Mesenchymal stem cell (in vitro differentiated cells and primary cell): ENCODE data around the gene PPP1R1C.

ENCODE experiments used
- DNase-seq: peaks from one replicate; pipeline ENCODE4 v3.0.0-alpha.2; 2013
- H2AFZ ChIP-seq: one replicate; pipeline ENCODE4 v1.6.1; 2013; ENCODE audit warnings: low read depth, mild to moderate bottlenecking, control low read depth, inconsistent platforms, low read length, moderate library complexity
- H2AK5ac ChIP-seq: 2 replicates; pipeline ENCODE4 v1.6.1; 2013; ENCODE audit warnings: low read length, moderate library complexity, mild to moderate bottlenecking, inconsistent platforms; ENCODE audit not compliant: severe bottlenecking
- H2BK120ac ChIP-seq: one replicate; pipeline ENCODE4 v1.6.1; 2013; ENCODE audit warnings: low read depth, mild to moderate bottlenecking, inconsistent platforms, low read length, moderate library complexity
- H2BK12ac ChIP-seq, 2 experiments: one replicate each; pipeline ENCODE4 v1.6.1; 2013; ENCODE audit warnings: inconsistent platforms in 2 of 2, low read length in 2 of 2, mild to moderate bottlenecking in 2 of 2, moderate library complexity in 2 of 2, control low read depth in 1 of 2
- H2BK15ac ChIP-seq: one replicate; pipeline ENCODE4 v1.6.1; 2013; ENCODE audit warnings: mild to moderate bottlenecking, low read depth, inconsistent platforms; ENCODE audit not compliant: poor library complexity, severe bottlenecking
- H2BK5ac ChIP-seq: 2 replicates; pipeline ENCODE4 v1.6.1; 2013; ENCODE audit warnings: low read depth, mild to moderate bottlenecking, low read length, control low read depth, inconsistent platforms; ENCODE audit not compliant: poor library complexity, severe bottlenecking
- H3K14ac ChIP-seq, 2 experiments: one replicate each; pipeline ENCODE4 v1.6.1; 2013; ENCODE audit warnings: inconsistent platforms in 2 of 2, low read length in 2 of 2, control low read depth in 1 of 2, mild to moderate bottlenecking in 1 of 2, moderate library complexity in 1 of 2
- H3K18ac ChIP-seq, 2 experiments: one replicate each; pipeline ENCODE4 v1.6.1; 2013; ENCODE audit warnings: inconsistent platforms in 2 of 2, low read length in 2 of 2, control low read depth in 1 of 2, low read depth in 1 of 2, mild to moderate bottlenecking in 1 of 2
- H3K23ac ChIP-seq, 2 experiments: one replicate each; pipeline ENCODE4 v1.6.1; 2013; ENCODE audit warnings: inconsistent platforms in 2 of 2, low read length in 2 of 2, mild to moderate bottlenecking in 2 of 2, moderate library complexity in 2 of 2, control low read depth in 1 of 2
- H3K27ac ChIP-seq: 2 replicates; pipeline ENCODE4 v1.5.1; 2013; ENCODE audit warnings: mild to moderate bottlenecking, moderate library complexity, low read length, control low read depth, inconsistent platforms; ENCODE audit not compliant: poor library complexity, severe bottlenecking
- H3K27me3 ChIP-seq, 2 experiments: 2 replicates each; pipeline versions ENCODE4 v1.6.1 to v1.7.0; 2013; ENCODE audit warnings: low read length in 2 of 2, mild to moderate bottlenecking in 2 of 2, moderate library complexity in 2 of 2, control low read depth in 1 of 2, inconsistent platforms in 1 of 2; ENCODE audit not compliant: control insufficient read depth in 1 of 2, insufficient read depth in 1 of 2
- H3K36me3 ChIP-seq, 2 experiments: 2 replicates each; pipeline versions ENCODE4 v1.6.1 to v1.7.0; 2013; ENCODE audit warnings: low read length in 2 of 2, control low read depth in 1 of 2, inconsistent platforms in 1 of 2, low read depth in 1 of 2, mild to moderate bottlenecking in 1 of 2; ENCODE audit not compliant: insufficient read depth in 2 of 2, control insufficient read depth in 1 of 2
- H3K4ac ChIP-seq, 2 experiments: one replicate each; pipeline ENCODE4 v1.6.1; 2013; ENCODE audit warnings: inconsistent platforms in 2 of 2, low read length in 2 of 2, mild to moderate bottlenecking in 2 of 2, moderate library complexity in 2 of 2, control low read depth in 1 of 2, low read depth in 1 of 2
- H3K4me1 ChIP-seq: 2 replicates; pipeline ENCODE4 v1.6.1; 2013; ENCODE audit warnings: low read depth, low read length, control low read depth; ENCODE audit not compliant: control insufficient read depth, insufficient read depth
- H3K4me2 ChIP-seq: 2 replicates; pipeline ENCODE4 v1.6.1; 2013; ENCODE audit warnings: low read length, mild to moderate bottlenecking, inconsistent platforms; ENCODE audit not compliant: poor library complexity, severe bottlenecking
- H3K4me3 ChIP-seq, 2 experiments: 2 replicates each; pipeline versions ENCODE4 v1.5.1 to v1.7.0; 2013; ENCODE audit warnings: low read length in 2 of 2, mild to moderate bottlenecking in 2 of 2, control low read depth in 1 of 2, low read depth in 1 of 2; ENCODE audit not compliant: insufficient read depth in 1 of 2
- H3K79me1 ChIP-seq: replicated peaks from 2 replicates; pipeline ENCODE4 v1.6.1; 2013; ENCODE audit warnings: mild to moderate bottlenecking, control low read depth, low read length, inconsistent platforms; ENCODE audit not compliant: poor library complexity, severe bottlenecking
- H3K9ac ChIP-seq: 2 replicates; pipeline ENCODE4 v1.7.0; 2013; ENCODE audit warnings: mild to moderate bottlenecking, low read length, moderate library complexity
- H3K9me3 ChIP-seq: 2 replicates; pipeline ENCODE4 v1.7.0; 2013; ENCODE audit warnings: mild to moderate bottlenecking, low read length; ENCODE audit not compliant: control insufficient read depth
- H4K8ac ChIP-seq: one replicate; pipeline ENCODE4 v1.6.1; 2013; ENCODE audit warnings: inconsistent platforms, mild to moderate bottlenecking, low read length, moderate library complexity
- H4K91ac ChIP-seq: one replicate; pipeline ENCODE4 v1.6.1; 2013; ENCODE audit warnings: mild to moderate bottlenecking, low read length, inconsistent platforms
- WGBS: methylation state at CpG from one replicate; pipeline ENCODE4 v1.1.7; 2013; ENCODE audit warnings: mixed read lengths; 5-methylcytosine and 5-hydroxymethylcytosine counted together

PPP1R1C gene

GRCh38 chr2:182077023-182077422, 91.4 kb downstream of the PPP1R1C start:
- Histone ChIP-seq H2AK5ac (no peak overlapping the region), H3K79me1 (no peaks in the 10 kb centered on the region), H3K9me3 (no peaks in the 10 kb centered on the region), H3K23ac (no peak overlapping the region), H4K91ac (no peak overlapping the region), H3K36me3 (no peaks in the 10 kb centered on the region), H3K27ac (no peak overlapping the region), H3K4me2 (no peak overlapping the region), H3K9ac (no peak overlapping the region), H2BK12ac (no peak overlapping the region), H2BK120ac (no peak overlapping the region), H3K4me3 (no peak overlapping the region), H2BK15ac (no peak overlapping the region), H4K8ac (no peak overlapping the region), H2BK5ac (no peak overlapping the region), H3K4me1 (no peaks in the 10 kb centered on the region), H3K27me3 (no peaks in the 10 kb centered on the region), H3K4ac (no peak overlapping the region), H3K14ac (no peak overlapping the region), H2AFZ (no peak overlapping the region), H3K18ac (no peak overlapping the region)
- no CpG with 5 or more reads among the region's 5 CpGs for WGBS
- DNase-seq: peak; percentile 11

- H3K4ac ChIP-seq: no peak overlapping the region
Observed at GRCh38 chr2:182077448-182078142, 91.9 kb downstream of the PPP1R1C start.

GRCh38 chr2:182078988-182079602, 93.4 kb downstream of the PPP1R1C start:
- no peak overlapping the region for H3K27ac ChIP-seq
- no peak overlapping the region for H2BK12ac ChIP-seq
- no peak overlapping the region for H4K8ac ChIP-seq
- no peaks in the 10 kb centered on the region for H3K36me3 ChIP-seq
- no peaks in the 10 kb centered on the region for H3K27me3 ChIP-seq
- no peak overlapping the region for H3K4ac ChIP-seq
- H3K9ac ChIP-seq: no peak overlapping the region
- no peak overlapping the region for H2AK5ac ChIP-seq
- H3K18ac ChIP-seq: no peak overlapping the region
- H3K23ac ChIP-seq: no peak overlapping the region
- H3K4me1 ChIP-seq: no peaks in the 10 kb centered on the region
- no peak overlapping the region for H3K4me3 ChIP-seq
- H2BK120ac ChIP-seq: no peak overlapping the region
- no peak overlapping the region for H2BK15ac ChIP-seq
- no peak overlapping the region for H3K4me2 ChIP-seq
- no peak for DNase-seq
- no peak overlapping the region for H2AFZ ChIP-seq
- 96% methylated on average over 2 of the region's 3 CpGs for WGBS
- H3K14ac ChIP-seq: no peak overlapping the region
- H3K79me1 ChIP-seq: no peaks in the 10 kb centered on the region
- no peak overlapping the region for H2BK5ac ChIP-seq
- no peak overlapping the region for H4K91ac ChIP-seq
- H3K9me3 ChIP-seq: no peaks in the 10 kb centered on the region

More at GRCh38 chr2:182077448-182078142, 91.9 kb downstream of the PPP1R1C start:
- H3K27ac ChIP-seq: no peak overlapping the region
- WGBS: 71% methylated on average over 9 of the region's 11 CpGs
- H3K36me3 ChIP-seq: no peaks in the 10 kb centered on the region
- no peak overlapping the region for H2AFZ ChIP-seq
- no peak overlapping the region for H3K23ac ChIP-seq
- peak; percentile 89 for DNase-seq
- H2BK120ac ChIP-seq: no peak overlapping the region
- H3K27me3 ChIP-seq: no peaks in the 10 kb centered on the region
- H2BK5ac ChIP-seq: no peak overlapping the region
- no peak overlapping the region for H3K14ac ChIP-seq
- H3K4me2 ChIP-seq: no peak overlapping the region
- no peak overlapping the region for H3K9ac ChIP-seq
- H3K4me3 ChIP-seq: no peak overlapping the region
- H3K4me1 ChIP-seq: no peaks in the 10 kb centered on the region
- no peak overlapping the region for H2BK15ac ChIP-seq
- no peaks in the 10 kb centered on the region for H3K79me1 ChIP-seq
- no peak overlapping the region for H4K91ac ChIP-seq
- no peaks in the 10 kb centered on the region for H3K9me3 ChIP-seq
- peak overlapping the region in 1 of 2 experiments; percentile 0 for H2BK12ac ChIP-seq
- H3K18ac ChIP-seq: no peak overlapping the region
- peak overlapping the region; percentile 7 for H4K8ac ChIP-seq
- no peak overlapping the region for H2AK5ac ChIP-seq

GRCh38 chr2:182080493-182080892, 94.8 kb downstream of the PPP1R1C start:
- H3K4me3 ChIP-seq: no peak overlapping the region
- no peak overlapping the region for H3K14ac ChIP-seq
- H3K36me3 ChIP-seq: no peaks in the 10 kb centered on the region
- no peak for DNase-seq
- H3K4me1 ChIP-seq: no peaks in the 10 kb centered on the region
- H3K4ac ChIP-seq: no peak overlapping the region
- no CpG with 5 or more reads among the region's 2 CpGs for WGBS
- no peak overlapping the region for H2BK120ac ChIP-seq
- no peak overlapping the region for H2AK5ac ChIP-seq
- no peak overlapping the region for H3K4me2 ChIP-seq
- no peak overlapping the region for H4K8ac ChIP-seq
- no peak overlapping the region for H2BK5ac ChIP-seq
- H3K79me1 ChIP-seq: no peaks in the 10 kb centered on the region
- H3K27me3 ChIP-seq: no peaks in the 10 kb centered on the region
- no peak overlapping the region for H2BK12ac ChIP-seq
- no peak overlapping the region for H3K27ac ChIP-seq
- no peak overlapping the region for H4K91ac ChIP-seq
- H3K9ac ChIP-seq: no peak overlapping the region
- no peaks in the 10 kb centered on the region for H3K9me3 ChIP-seq
- no peak overlapping the region for H3K18ac ChIP-seq
- H2AFZ ChIP-seq: no peak overlapping the region
- no peak overlapping the region for H2BK15ac ChIP-seq
- no peak overlapping the region for H3K23ac ChIP-seq
